Measurements from ENCODE around the gene FEZ2.

FEZ2 gene

GRCh38 chr2:36559221-36559942 is 38.6 kb downstream of the FEZ2 start:
- H3K4me3 ChIP-seq (ENCODE audit: low read depth, low read length) = no peak overlapping the region
- no peak for DNase-seq (ENCODE audit: low read depth)
- no peak for TF ChIP-seq CTCF (IDR thresholded peaks at IDR 0.05; ENCODE audit: low read depth, low read length, missing control alignments)

GRCh38 chr2:36556842-36557241 is 41.1 kb downstream of the FEZ2 start:
- H3K4me3 ChIP-seq (ENCODE audit: low read depth, low read length) = no peak overlapping the region
- DNase-seq (ENCODE audit: low read depth) = no peak
- TF ChIP-seq CTCF (IDR thresholded peaks at IDR 0.05; ENCODE audit: low read depth, low read length, missing control alignments) = no peak

- no peak for TF ChIP-seq CTCF (IDR thresholded peaks at IDR 0.05; ENCODE audit: low read depth, low read length, missing control alignments)
- DNase-seq (ENCODE audit: low read depth) = no peak
- H3K4me3 ChIP-seq (ENCODE audit: low read depth, low read length) = no peak overlapping the region
Observed at GRCh38 chr2:36555789-36556188, 42.2 kb downstream of the FEZ2 start.

- no peak for DNase-seq (ENCODE audit: low read depth)
- H3K4me3 ChIP-seq (ENCODE audit: low read depth, low read length) = no peak overlapping the region
- TF ChIP-seq CTCF (IDR thresholded peaks at IDR 0.05; ENCODE audit: low read depth, low read length, missing control alignments) = no peak
Observed at GRCh38 chr2:36554531-36554930, 43.4 kb downstream of the FEZ2 start.

- no peak for TF ChIP-seq CTCF (IDR thresholded peaks at IDR 0.05; ENCODE audit: low read depth, low read length, missing control alignments)
- H3K4me3 ChIP-seq (ENCODE audit: low read depth, low read length) = no peak overlapping the region
- DNase-seq (ENCODE audit: low read depth) = no peak
Observed at GRCh38 chr2:36553683-36554082, 44.3 kb downstream of the FEZ2 start.

DNA sequence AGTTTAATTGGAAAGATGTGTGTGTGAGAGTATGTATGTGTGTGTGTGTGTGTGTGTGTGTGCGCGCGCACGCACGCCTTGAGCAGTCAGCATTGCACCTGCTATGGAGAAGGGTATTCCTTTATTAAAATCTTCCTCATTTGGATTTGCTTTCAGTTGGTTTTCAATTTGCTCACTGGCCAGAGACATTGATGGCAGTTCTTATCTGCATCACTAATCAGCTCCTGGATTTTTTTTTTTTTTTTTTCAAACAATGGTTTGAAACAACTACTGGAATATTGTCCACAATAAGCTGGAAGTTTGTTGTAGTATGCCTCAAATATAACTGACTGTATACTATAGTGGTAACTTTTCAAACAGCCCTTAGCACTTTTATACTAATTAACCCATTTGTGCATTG is 48.0 kb downstream of the FEZ2 start:
- TF ChIP-seq CTCF (IDR thresholded peaks at IDR 0.05; ENCODE audit: low read depth, low read length, missing control alignments) = no peak
- no peak for DNase-seq (ENCODE audit: low read depth)
- H3K4me3 ChIP-seq (ENCODE audit: low read depth, low read length) = no peak overlapping the region

- no peak for TF ChIP-seq CTCF (IDR thresholded peaks at IDR 0.05; ENCODE audit: low read depth, low read length, missing control alignments)
- no peak for DNase-seq (ENCODE audit: low read depth)
- H3K4me3 ChIP-seq (ENCODE audit: low read depth, low read length) = no peak overlapping the region
Observed at GRCh38 chr2:36549165-36549574, 48.8 kb downstream of the FEZ2 start.

Measured in GM12864 (cell line).